HG03139 (cell line): ENCODE data around the gene RTL10.

ENCODE experiments used
- ATAC-seq: cut with Tn5 transposase; IDR thresholded peaks from one replicate; pipeline ENCODE4 v1.9.1; 2021; ENCODE audit not compliant: unreplicated experiment

The RTL10 gene

GRCh38 chr22:19877626-19878339 is 23.1 kb upstream of the RTL10 start:
- ATAC-seq: no peak

GRCh38 chr22:19876941-19877625 is 22.4 kb upstream of the RTL10 start:
- ATAC-seq: no peak

- no peak for ATAC-seq
These were observed 21.8 kb upstream of the RTL10 start for GRCh38 chr22:19876314-19876940.

DNA sequence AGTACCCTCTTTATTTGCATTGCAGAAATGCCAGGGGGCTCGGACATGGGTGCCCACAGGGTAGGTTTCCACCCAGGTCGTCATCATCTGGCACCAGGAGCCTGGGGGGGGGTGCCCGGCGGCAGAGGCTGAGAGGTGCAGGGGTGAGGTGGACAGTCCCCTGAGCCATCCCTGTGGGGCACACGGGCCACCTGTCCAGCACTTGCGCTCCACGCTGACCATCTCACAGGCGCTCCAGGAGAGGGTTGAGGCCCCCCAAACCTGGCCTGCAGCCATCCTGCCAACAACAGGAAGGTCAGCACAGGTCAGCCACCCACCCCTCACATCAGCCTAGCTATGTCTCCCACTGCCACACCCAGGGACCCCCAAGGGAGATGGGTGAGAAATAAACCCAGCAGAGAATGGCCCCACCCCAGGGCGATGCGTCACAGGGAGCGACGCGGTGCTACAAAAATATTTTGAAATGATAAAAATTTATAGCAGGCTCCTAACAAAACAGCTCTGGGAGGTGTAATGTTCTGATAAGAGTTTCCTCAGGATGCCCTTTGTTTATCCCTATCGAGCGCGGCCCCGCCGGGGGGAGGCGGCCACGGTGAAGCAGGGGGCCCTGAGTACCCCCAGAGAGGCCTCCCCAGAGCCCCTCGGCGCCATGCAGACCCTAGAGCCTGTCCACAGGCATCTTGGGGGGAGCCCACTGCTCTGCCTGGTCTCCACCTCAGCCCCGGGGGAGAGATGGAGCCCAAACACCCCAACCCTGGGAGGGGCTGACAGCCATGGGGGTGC is 21.0 kb upstream of the RTL10 start:
- ATAC-seq: no peak

- ATAC-seq: no peak
These were observed 20.4 kb upstream of the RTL10 start for GRCh38 chr22:19875061-19875530.

GRCh38 chr22:19874307-19875060 is 19.8 kb upstream of the RTL10 start:
- no peak for ATAC-seq

- ATAC-seq: no peak
These were observed 19.3 kb upstream of the RTL10 start for GRCh38 chr22:19873960-19874306.

GRCh38 chr22:19873138-19873959 is 18.7 kb upstream of the RTL10 start:
- ATAC-seq: no peak

- no peak for ATAC-seq
These were observed 18.1 kb upstream of the RTL10 start for GRCh38 chr22:19872779-19873137.

- ATAC-seq: no peak
These were observed 17.4 kb upstream of the RTL10 start for GRCh38 chr22:19871845-19872778.

GRCh38 chr22:19871023-19871844 is 16.6 kb upstream of the RTL10 start:
- no peak for ATAC-seq

- ATAC-seq: no peak
These were observed 15.7 kb upstream of the RTL10 start for GRCh38 chr22:19870153-19871022.

- ATAC-seq: no peak
These were observed 15.0 kb upstream of the RTL10 start for GRCh38 chr22:19869497-19870152.

DNA sequence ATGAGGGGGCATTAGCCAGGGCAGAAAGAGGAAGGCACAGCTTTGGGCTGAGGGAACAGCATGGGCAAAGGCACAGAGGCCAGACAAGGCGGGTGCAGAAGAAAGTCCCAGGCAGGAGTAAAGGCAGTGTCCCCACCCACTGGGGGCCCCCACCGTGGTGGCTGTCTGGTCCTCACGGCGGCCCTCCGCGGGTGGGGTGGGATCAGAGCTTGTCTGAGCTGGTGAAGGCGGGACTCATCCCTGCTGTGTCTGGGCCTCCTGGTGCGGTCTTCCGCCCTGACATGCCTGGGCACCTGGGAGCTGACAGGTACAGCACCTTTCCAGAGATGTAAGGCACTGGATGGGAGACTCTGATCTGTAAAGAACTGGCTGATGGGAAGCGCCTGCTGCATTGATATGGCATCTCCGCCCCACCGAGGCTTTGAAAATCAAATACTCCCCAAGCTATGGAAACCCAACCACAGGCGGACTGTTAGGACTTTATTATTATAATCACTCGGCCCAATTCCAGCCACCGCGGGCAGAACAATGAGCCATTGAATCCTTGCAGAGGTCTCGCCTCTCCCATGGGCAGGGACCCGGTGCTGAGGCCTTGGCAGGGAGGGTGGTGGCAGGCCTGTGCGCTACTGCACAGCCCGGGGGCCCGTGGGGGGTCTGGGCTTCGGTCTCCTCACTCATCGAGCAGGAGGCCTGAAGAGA is 14.2 kb upstream of the RTL10 start:
- no peak for ATAC-seq

DNA sequence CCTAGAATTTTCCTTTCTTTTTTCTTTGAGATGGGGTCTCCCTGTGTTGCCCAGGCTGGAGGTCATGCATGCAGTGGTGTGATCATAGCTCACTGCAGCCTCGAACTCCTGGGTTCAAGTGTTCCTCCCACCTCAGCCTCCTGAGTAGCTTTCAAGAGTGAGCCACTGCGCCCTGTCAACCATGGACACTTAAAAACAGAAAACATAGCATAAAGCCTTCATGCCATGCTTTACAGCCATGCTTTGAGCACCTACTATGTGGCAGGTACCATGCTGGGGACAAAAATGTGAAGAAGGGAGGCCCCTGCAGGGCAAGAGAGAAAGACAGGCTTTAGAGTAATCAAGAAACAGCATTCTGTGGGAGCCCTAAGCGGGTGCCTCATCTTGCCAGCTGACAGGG is 13.7 kb upstream of the RTL10 start:
- no peak for ATAC-seq

GRCh38 chr22:19867617-19868016 is 12.9 kb upstream of the RTL10 start:
- no peak for ATAC-seq
